Measurements from ENCODE around the gene ADCY5.
A peak's percentile ranks its signal among the peaks of the same experiment; 100 is the strongest.

The ADCY5 gene

DNA sequence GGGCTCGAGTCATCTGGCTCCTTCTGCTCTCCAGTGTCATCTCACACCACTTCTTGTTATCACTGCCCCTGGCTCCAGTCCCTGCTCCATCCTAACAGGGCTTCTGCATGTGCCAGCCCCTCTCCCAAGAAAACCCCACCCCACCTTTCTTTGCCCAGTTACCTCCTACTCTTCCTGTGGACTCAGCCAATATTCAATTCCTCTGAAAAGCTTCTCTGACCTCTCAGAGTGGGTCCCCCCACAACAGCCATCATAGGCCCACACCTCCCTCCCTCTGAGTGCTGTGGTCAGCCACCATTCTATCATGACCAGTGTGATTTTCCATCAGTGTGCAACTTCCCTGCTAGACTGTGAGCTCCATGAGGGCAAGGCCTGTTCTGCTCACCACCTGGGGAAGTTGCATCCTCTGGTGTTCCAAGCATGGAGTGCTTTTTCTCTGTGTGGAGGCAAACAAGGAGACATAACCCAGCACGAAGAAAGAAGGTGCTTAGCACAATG lies 71.6 kb downstream of the ADCY5 start:
- DNase-seq (ENCODE audit: low read depth), result no peak
- H3K4me3 ChIP-seq (ENCODE audit: low read length), result no peak overlapping the region
- TF ChIP-seq CTCF (IDR thresholded peaks at IDR 0.05; ENCODE audit: insufficient read depth, low read depth, low read length, missing control alignments), result no peak

DNA sequence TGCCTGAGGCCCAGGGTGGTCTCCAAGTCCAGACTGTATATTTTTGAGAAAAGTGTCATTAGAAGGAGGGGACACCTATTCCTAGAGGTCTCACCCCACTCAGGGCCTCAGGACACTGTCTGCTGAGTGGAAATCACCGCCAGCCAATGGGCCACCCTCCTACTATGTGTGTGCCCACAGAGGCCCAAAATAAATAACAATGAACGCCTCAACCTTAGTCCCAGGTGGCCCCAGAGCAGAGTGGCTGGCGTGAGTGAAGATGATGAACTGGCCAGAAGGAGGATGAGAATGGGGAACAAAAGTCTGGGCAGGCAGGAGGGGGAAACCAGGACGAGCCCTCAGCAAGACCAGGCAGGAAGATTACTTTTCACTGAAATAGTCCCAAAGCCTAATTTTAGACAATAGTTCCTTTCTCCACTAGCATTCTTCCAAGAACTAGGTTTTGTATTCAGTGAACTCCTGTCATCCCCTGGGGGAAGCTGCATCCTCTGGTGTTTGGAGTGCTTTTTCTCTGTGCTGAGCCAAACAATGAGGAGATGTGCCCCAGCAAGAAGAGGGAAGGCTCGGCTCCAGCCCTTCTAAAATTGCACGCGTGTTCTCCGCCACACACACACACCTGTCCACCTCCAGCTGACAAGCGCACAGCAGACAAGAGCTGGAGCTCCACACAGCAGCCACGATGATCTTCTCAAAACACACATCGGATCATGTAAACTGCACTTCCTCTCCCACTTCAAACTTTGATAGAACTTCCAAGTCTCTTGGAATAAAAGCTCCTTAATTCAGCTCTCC lies 72.2 kb downstream of the ADCY5 start:
- no peak for TF ChIP-seq CTCF (IDR thresholded peaks at IDR 0.05; ENCODE audit: insufficient read depth, low read depth, low read length, missing control alignments)
- no peak overlapping the region for H3K4me3 ChIP-seq (ENCODE audit: low read length)
- no peak for DNase-seq (ENCODE audit: low read depth)

DNA sequence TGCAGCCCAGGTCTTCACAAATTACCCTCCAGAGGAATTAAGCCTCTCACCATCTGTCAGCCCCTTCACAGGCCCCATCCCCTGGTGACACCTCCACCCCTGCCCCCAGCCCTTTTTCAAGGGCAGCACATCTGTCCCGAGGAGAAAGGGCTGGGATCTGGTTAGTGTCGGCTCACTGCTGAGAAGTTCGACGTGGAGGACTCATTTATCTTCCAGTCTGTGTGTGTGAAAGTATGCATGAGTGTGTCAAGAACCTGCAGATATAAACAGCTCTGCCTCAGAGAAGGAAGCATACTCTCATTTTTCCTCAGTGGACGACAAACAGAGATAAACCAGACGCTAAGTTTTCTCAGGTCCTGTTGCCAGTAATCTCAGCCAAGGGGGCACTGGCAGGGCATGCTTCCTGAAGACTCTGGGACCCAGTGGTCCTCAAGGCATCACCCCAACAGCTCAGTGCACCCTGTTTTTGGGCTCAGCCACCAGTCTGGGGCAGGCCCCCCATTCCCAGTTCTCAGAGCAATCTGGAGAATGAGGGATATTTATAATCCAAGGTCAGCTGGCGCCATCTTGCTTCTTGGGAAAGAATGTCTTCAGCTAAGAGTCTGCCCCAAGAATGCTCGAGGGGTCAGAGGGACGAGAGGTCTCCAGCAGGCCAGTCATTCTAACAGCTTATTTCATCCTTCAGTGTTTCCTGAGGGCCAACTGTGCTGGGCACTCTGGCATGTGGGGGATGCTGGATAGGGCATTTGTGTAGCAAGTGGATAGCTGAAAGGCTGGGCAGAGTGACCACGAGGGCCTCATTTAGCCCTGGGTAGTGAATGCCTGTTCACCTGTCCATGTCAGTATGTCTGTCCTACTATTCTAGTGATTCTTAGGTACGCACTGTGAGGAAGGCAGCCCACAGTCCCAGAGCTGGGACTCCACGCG lies 73.6 kb downstream of the ADCY5 start:
- DNase-seq (ENCODE audit: low read depth), result no peak
- no peak for TF ChIP-seq CTCF (IDR thresholded peaks at IDR 0.05; ENCODE audit: insufficient read depth, low read depth, low read length, missing control alignments)
- H3K4me3 ChIP-seq (ENCODE audit: low read length), result no peak overlapping the region

DNA sequence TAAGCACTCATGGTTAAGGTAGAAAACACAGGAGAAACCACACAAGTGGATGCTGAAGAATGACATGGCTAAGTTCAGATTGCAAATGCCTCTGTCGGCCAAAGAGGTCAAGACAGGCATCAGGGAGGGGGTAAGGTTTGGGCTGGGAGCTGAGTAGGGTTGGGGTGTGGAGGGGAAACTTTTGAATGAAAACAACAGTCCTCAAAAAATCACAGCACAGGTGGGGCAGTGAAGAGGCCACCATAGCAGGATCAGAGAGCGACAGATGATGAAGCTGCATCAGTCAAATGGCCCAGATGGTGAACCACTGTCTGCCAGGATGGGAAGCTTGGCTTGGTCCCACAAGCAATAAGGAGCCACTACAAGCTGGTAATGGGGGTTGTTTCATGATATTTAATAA lies 74.9 kb downstream of the ADCY5 start:
- no peak for TF ChIP-seq CTCF (IDR thresholded peaks at IDR 0.05; ENCODE audit: insufficient read depth, low read depth, low read length, missing control alignments)

GRCh38 chr3:123373474-123373987 lies 75.4 kb downstream of the ADCY5 start:
- TF ChIP-seq CTCF (IDR thresholded peaks at IDR 0.05; ENCODE audit: insufficient read depth, low read depth, low read length, missing control alignments), result no peak
- H3K4me3 ChIP-seq (ENCODE audit: low read length), result no peak overlapping the region
- DNase-seq (ENCODE audit: low read depth), result peak; percentile 24

More for the DNA sequence above, 74.9 kb downstream of the ADCY5 start:
- H3K4me3 ChIP-seq (ENCODE audit: low read length), result no peak overlapping the region
- DNase-seq (ENCODE audit: low read depth), result no peak

- TF ChIP-seq CTCF (IDR thresholded peaks at IDR 0.05; ENCODE audit: insufficient read depth, low read depth, low read length, missing control alignments), result no peak
- no peak overlapping the region for H3K4me3 ChIP-seq (ENCODE audit: low read length)
- DNase-seq (ENCODE audit: low read depth), result peak; percentile 23
Observed at GRCh38 chr3:123372686-123373473, 76.0 kb downstream of the ADCY5 start.
